GM12878 (cell line): ENCODE data around the gene AKAP12. TPM values are rescaled to one million over a fixed set of nuclear protein-coding genes. Genes with fewer than 3 reads are reported as not detected.
A peak's percentile ranks its signal among the peaks of the same experiment; 100 is the strongest.

ENCODE experiments used
- ATAC-seq: fragments of 200-7000 bp; cut with Tn5 transposase; 3 replicates; pipeline ENCODE4 v1.9.1; 2020; ENCODE audit warnings: mild to moderate bottlenecking, moderate library complexity
- BruUV-seq: library from RNA; stranded (reverse); fragments of 400-500 nt; replicated peaks from 2 replicates; lab custom pipeline; 2021; lab: Mats Ljungman, UMichigan
- CTCF ChIA-PET: fragments of 300-600 bp; sonication (Branson Sonifier 250); formaldehyde crosslinking; extraction: SDS; loops from one replicate; lab custom pipeline; 2021; ENCODE audit warnings: inconsistent platforms; lab: Yijun Ruan, JAX
- POLR2A ChIA-PET: fragments of 350-600 bp; formaldehyde crosslinking; extraction: SDS; loops from one replicate; lab custom pipeline; 2021; ENCODE audit warnings: inconsistent platforms; lab: Charles Lee
- RAD21 ChIA-PET: fragments of 300-600 bp; sonication (Branson Sonifier 250); formaldehyde crosslinking; loops from one replicate; lab custom pipeline; 2023; ENCODE audit warnings: antibody characterized with exemption; ENCODE audit not compliant: unreplicated experiment; lab: Charles Lee
- SMC1A ChIA-PET: fragments of 300-600 bp; sonication (Branson Sonifier 250); formaldehyde crosslinking; loops from one replicate; lab custom pipeline; 2023; ENCODE audit not compliant: unreplicated experiment, uncharacterized antibody; lab: Charles Lee
- DNase-seq: peaks from one replicate; pipeline ENCODE4 v3.0.0-alpha.2; 2011; ENCODE audit warnings: low read depth, low spot score
- FAIRE-seq: peaks from 3 replicates; lab custom pipeline; 2011; peaks lifted over from hg19 to GRCh38; lab: Jason Lieb, UNC
- H2AFZ ChIP-seq: 2 replicates; pipeline ENCODE4 v1.6.0; 2011; ENCODE audit warnings: low read depth, low read length, control low read depth; ENCODE audit not compliant: control insufficient read depth
- H3K27ac ChIP-seq: 2 replicates; pipeline ENCODE4 v1.5.1; 2011; ENCODE audit warnings: control low read depth; ENCODE audit not compliant: control insufficient read depth, insufficient read depth
- H3K27me3 ChIP-seq, 2 experiments: replicated peaks in 1 of 2; 2 replicates each; pipeline versions ENCODE4 v1.6.0 to v1.6.1; 2011; ENCODE audit warnings: low read length in 1 of 2; ENCODE audit not compliant: control insufficient read depth in 2 of 2, insufficient read depth in 2 of 2
- H3K36me3 ChIP-seq, 2 experiments: 2 replicates each; pipeline ENCODE4 v1.5.1; 2011; ENCODE audit warnings: low read length in 1 of 2; ENCODE audit not compliant: control insufficient read depth in 2 of 2, insufficient read depth in 2 of 2
- H3K4me1 ChIP-seq: 2 replicates; pipeline ENCODE4 v1.6.1; 2011; ENCODE audit warnings: mild to moderate bottlenecking, low read length, moderate library complexity, mixed read lengths; ENCODE audit not compliant: control insufficient read depth, insufficient read depth
- H3K4me2 ChIP-seq: 2 replicates; pipeline ENCODE4 v1.6.0; 2011; ENCODE audit warnings: control low read depth; ENCODE audit not compliant: control insufficient read depth, insufficient read depth
- H3K4me3 ChIP-seq: fragments of 200-600 bp; sonication (generic); 2 replicates; pipeline ENCODE4 v1.5.1; 2016
- H3K79me2 ChIP-seq: 2 replicates; pipeline ENCODE4 v1.6.0; 2011; ENCODE audit warnings: low read length; ENCODE audit not compliant: control insufficient read depth, insufficient read depth
- H3K9ac ChIP-seq: 2 replicates; pipeline ENCODE4 v1.8.0; 2011; ENCODE audit warnings: low read length, control low read depth, mixed read lengths; ENCODE audit not compliant: control insufficient read depth, insufficient read depth
- H3K9me3 ChIP-seq: replicated peaks from 3 replicates; pipeline ENCODE4 v1.5.1; 2011; ENCODE audit warnings: mild to moderate bottlenecking, low read length; ENCODE audit not compliant: control insufficient read depth, insufficient read depth
- H4K20me1 ChIP-seq: 2 replicates; pipeline ENCODE4 v1.6.0; 2011; ENCODE audit not compliant: control insufficient read depth, insufficient read depth
- CHD1 ChIP-seq: IDR thresholded peaks from 2 replicates; pipeline ENCODE4 v1.6.1; 2012; ENCODE audit warnings: low read depth, low read length, improper control_type of control experiment
- CHD2 ChIP-seq: IDR thresholded peaks from 2 replicates; pipeline ENCODE4 v1.6.1; 2011; ENCODE audit warnings: low read depth, low read length, improper control_type of control experiment, borderline replicate concordance
- HCFC1 ChIP-seq: fragments of 150-350 bp; IDR thresholded peaks from 2 replicates; pipeline ENCODE4 v1.6.1; 2014; ENCODE audit warnings: low read length
- HDAC6 ChIP-seq: fragments of 200-600 bp; sonication (generic); IDR thresholded peaks from one replicate; pipeline ENCODE4 v1.8.0; 2017; ENCODE audit warnings: antibody characterized with exemption; ENCODE audit not compliant: unreplicated experiment
- IKZF2 ChIP-seq, 2 experiments: fragments of 450-650 bp; IDR thresholded peaks; 2 replicates each; pipeline ENCODE4 v1.6.1; 2017; ENCODE audit warnings: mild to moderate bottlenecking in 2 of 2, moderate library complexity in 2 of 2
- JUNB ChIP-seq: IDR thresholded peaks from 2 replicates; pipeline ENCODE4 v1.6.1; 2016; ENCODE audit warnings: antibody characterized with exemption, mild to moderate bottlenecking
- MEF2A ChIP-seq: IDR thresholded peaks from 2 replicates; pipeline ENCODE4 v1.6.1; 2011; ENCODE audit warnings: low read depth, mild to moderate bottlenecking, low read length, moderate library complexity; ENCODE audit not compliant: insufficient read depth
- MEF2B ChIP-seq: fragments of 450-650 bp; IDR thresholded peaks from 2 replicates; pipeline ENCODE4 v1.6.1; 2018; ENCODE audit warnings: mild to moderate bottlenecking, moderate library complexity; ENCODE audit not compliant: partially characterized antibody, poor library complexity, severe bottlenecking
- MXI1 ChIP-seq: fragments of 150-350 bp; IDR thresholded peaks from 2 replicates; pipeline ENCODE4 v1.6.1; 2011; ENCODE audit warnings: low read depth, mild to moderate bottlenecking, inconsistent platforms, low read length, improper control_type of control experiment
- RCOR1 ChIP-seq: conservative IDR thresholded peaks from 2 replicates; pipeline ENCODE4 v1.6.1; 2012; ENCODE audit warnings: low read depth, low read length, improper control_type of control experiment
- SIX5 ChIP-seq: IDR thresholded peaks from 2 replicates; pipeline ENCODE4 v1.6.1; 2011; ENCODE audit warnings: mild to moderate bottlenecking, low read depth, low read length, moderate library complexity; ENCODE audit not compliant: severe bottlenecking
- SP1 ChIP-seq: IDR thresholded peaks from one replicate; pipeline ENCODE4 v1.6.1; 2011; ENCODE audit warnings: low read depth, low read length
- TCF12 ChIP-seq: IDR thresholded peaks from 2 replicates; pipeline ENCODE4 v1.6.1; 2011; ENCODE audit warnings: low read depth, mild to moderate bottlenecking, low read length
- ZNF207 ChIP-seq: fragments of 450-650 bp; IDR thresholded peaks from 2 replicates; pipeline ENCODE4 v1.6.1; 2014; ENCODE audit warnings: antibody characterized with exemption, mild to moderate bottlenecking, borderline replicate concordance
- WGBS: methylation state at CpG from one replicate; pipeline ENCODE4 v1.1.6; 2016; ENCODE audit warnings: low lambda C conversion rate; ENCODE audit not compliant: insufficient replicate concordance, insufficient coverage; ENCODE audit errors: missing lambda C conversion rate; 5-methylcytosine and 5-hydroxymethylcytosine counted together
- in situ Hi-C: fragments of 300-500 bp; cut with MboI; formaldehyde crosslinking; loops from 9 replicates; pipeline ENCODE4 v1.14.3; 2018; ENCODE audit warnings: mixed read lengths
- intact Hi-C: fragments of 100-400 bp; cut with micrococcal nuclease; formaldehyde crosslinking; loops from one replicate; pipeline ENCODE4 v1.14.2; 2022; ENCODE audit not compliant: unreplicated experiment
- polyA plus RNA-seq, 11 experiments: library from polyadenylated mRNA; depleted of rRNA in 4 of 11; unstranded in 6 of 11; stranded (reverse) in 5 of 11; fragments of >200 nt; fragmentation: Nextera tagmentation in 4 of 11; fragmentation: Illumina TruSeq in 1 of 11; extraction: Ambion mirVana in 4 of 11; extraction: Trizol in 1 of 11; gene quantifications; 1 replicate in 1 of 11; 2 replicates in 10 of 11; pipeline versions ENCODE4 v1.2.1 to v1.2.3, GENCODE V29; 2011 to 2016; ENCODE audit warnings: inconsistent platforms in 2 of 11, missing spikeins in 2 of 11, low read depth in 1 of 11
- total RNA-seq, 4 experiments: library from RNA; depleted of rRNA in 3 of 4; stranded (reverse); fragments of >200 nt in 3 of 4; fragmentation: Illumina TruSeq in 1 of 4; extraction: Trizol in 1 of 4; gene quantifications; 2 replicates each; pipeline versions ENCODE4 v1.2.1 to v1.2.3, GENCODE V29; 2013 to 2021
- TF ChIP-seq, protein P1 (sequence below): IDR thresholded peaks from 2 replicates; pipeline ENCODE4 v1.6.1; 2011; ENCODE audit warnings: low read depth, mild to moderate bottlenecking, low read length, moderate library complexity, borderline replicate concordance; ENCODE audit errors: extremely low read depth
- TF ChIP-seq, protein P2 (sequence below): fragments of 450-650 bp; IDR thresholded peaks from 2 replicates; pipeline ENCODE4 v1.6.1; 2016; ENCODE audit warnings: mild to moderate bottlenecking, moderate library complexity, borderline replicate concordance
- TF ChIP-seq, protein P3 (sequence below): fragments of 450-650 bp; IDR thresholded peaks from 2 replicates; pipeline ENCODE4 v1.6.1; 2017; ENCODE audit warnings: borderline replicate concordance

Gene AKAP12
- total and polyA plus RNA-seq, 10 of the 15 experiments (the other 5 are each of a cell fraction or from before 2014, with no cell fraction given): under 0.01 to 0.72 (median 0.06) TPM; not detected in 4

DNA sequence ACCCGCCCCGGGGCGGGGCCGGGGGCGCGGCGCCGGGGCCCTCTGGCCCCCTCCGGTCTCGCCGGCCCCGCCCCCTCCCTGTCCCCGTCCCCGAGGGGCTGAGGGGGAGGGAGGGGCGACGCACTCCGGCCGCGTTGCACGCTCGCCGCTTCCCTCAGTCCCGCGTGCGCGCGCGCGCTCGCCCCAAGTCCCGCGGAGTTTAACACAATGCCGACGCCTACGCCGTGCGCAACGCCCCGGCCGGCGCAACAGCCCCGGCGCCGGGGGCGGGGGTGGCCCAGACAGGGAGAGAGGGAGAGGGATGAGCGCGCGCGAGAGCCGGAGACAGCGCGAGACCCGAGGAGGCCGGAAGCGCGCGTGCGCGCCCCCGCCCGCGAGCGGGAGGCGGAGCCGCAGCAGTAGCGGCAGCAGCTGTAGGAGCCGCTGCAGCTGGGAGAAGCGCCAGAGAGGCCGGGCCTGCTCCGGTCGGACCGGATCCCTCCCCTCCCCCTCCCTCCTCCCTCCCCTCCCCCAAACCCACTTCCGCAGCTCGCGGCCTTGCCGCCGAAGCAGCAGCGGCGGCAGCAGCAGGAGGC is 150.6 kb downstream of the AKAP12 start:
- Histone ChIP-seq H3K27ac (peak overlapping the region; percentile 95), H2AFZ (no peak overlapping the region), H4K20me1 (0 out of 2 replicates have a peak, but pooled peaks cover 6% of the 10 kb centered on the region), H3K4me3 (peak overlapping the region; percentile 82; the same call in 1 of the 2 replicates), H3K27me3 (no peaks in the 10 kb centered on the region), H3K79me2 (peaks cover 87% of the 10 kb centered on the region), H3K9me3 (no peaks in the 10 kb centered on the region), H3K36me3 (peaks cover 0 to 4% of the 10 kb centered on the region in 2 experiments; a peak in 1 of 4 replicates), H3K4me2 (no peak overlapping the region), H3K9ac (peak overlapping the region; percentile 96; the same call in 1 of the 2 replicates), H3K4me1 (peaks cover 29% of the 10 kb centered on the region)
- ChIA-PET SMC1A (interaction anchor here (1.1 to 2.1 kb wide), 3 partner anchors 10 to 61 kb away, joined by 3 to 9 read pairs (median 6); partner anchors contain the start of gene RMND1), POLR2A (interaction anchor here (0.5 to 2.4 kb wide), 10 partner anchors 12 to 358 kb away, joined by 3 to 23 read pairs (median 4); partner anchors contain the start of gene RMND1), CTCF (interaction anchor here (0.9 to 1.6 kb wide), 3 partner anchors 9 to 47 kb away, joined by 3 to 5 read pairs (median 3); no protein-coding TSS in a partner anchor), RAD21 (interaction anchor here (1.4 to 2.6 kb wide), 4 partner anchors 51 to 66 kb away, joined by 4 to 11 read pairs (median 8); partner anchors contain the start of gene RMND1)
- DNase-seq: peak; percentile 94
- WGBS: 1% methylated on average over 24 of the region's 79 CpGs
- BruUV-seq: no TSS peak
- no peak for FAIRE-seq
- intact Hi-C loops: loop anchor here (1.0 to 5.0 kb wide), 3 partner anchors 62 to 1592 kb away; partner anchors contain the start of genes FBXO5 and RMND1
- in situ Hi-C loops: no loop called here
- peak; percentile 87 for ATAC-seq
- no peak for TF ChIP-seq HDAC6
- TF ChIP-seq, protein P1, sequence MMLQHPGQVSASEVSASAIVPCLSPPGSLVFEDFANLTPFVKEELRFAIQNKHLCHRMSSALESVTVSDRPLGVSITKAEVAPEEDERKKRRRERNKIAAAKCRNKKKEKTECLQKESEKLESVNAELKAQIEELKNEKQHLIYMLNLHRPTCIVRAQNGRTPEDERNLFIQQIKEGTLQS: no peak
- peak; percentile 52 for TF ChIP-seq HCFC1
- no peak for TF ChIP-seq IKZF2 (IDR thresholded peaks at IDR 0.05)
- TF ChIP-seq ZNF207: peak; percentile 33; the same call in 1 of the 2 replicates
- TF ChIP-seq JUNB: no peak
- no peak for TF ChIP-seq CHD1
- TF ChIP-seq, protein P2, sequence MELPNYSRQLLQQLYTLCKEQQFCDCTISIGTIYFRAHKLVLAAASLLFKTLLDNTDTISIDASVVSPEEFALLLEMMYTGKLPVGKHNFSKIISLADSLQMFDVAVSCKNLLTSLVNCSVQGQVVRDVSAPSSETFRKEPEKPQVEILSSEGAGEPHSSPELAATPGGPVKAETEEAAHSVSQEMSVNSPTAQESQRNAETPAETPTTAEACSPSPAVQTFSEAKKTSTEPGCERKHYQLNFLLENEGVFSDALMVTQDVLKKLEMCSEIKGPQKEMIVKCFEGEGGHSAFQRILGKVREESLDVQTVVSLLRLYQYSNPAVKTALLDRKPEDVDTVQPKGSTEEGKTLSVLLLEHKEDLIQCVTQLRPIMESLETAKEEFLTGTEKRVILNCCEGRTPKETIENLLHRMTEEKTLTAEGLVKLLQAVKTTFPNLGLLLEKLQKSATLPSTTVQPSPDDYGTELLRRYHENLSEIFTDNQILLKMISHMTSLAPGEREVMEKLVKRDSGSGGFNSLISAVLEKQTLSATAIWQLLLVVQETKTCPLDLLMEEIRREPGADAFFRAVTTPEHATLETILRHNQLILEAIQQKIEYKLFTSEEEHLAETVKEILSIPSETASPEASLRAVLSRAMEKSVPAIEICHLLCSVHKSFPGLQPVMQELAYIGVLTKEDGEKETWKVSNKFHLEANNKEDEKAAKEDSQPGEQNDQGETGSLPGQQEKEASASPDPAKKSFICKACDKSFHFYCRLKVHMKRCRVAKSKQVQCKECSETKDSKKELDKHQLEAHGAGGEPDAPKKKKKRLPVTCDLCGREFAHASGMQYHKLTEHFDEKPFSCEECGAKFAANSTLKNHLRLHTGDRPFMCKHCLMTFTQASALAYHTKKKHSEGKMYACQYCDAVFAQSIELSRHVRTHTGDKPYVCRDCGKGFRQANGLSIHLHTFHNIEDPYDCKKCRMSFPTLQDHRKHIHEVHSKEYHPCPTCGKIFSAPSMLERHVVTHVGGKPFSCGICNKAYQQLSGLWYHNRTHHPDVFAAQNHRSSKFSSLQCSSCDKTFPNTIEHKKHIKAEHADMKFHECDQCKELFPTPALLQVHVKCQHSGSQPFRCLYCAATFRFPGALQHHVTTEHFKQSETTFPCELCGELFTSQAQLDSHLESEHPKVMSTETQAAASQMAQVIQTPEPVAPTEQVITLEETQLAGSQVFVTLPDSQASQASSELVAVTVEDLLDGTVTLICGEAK: no peak
- TF ChIP-seq MEF2A: 0 out of 2 replicates have a peak, but pooled peaks have one; percentile 4
- peak; percentile 100 for TF ChIP-seq CHD2
- peak; percentile 95 for TF ChIP-seq TCF12
- no peak for TF ChIP-seq MXI1
- TF ChIP-seq, protein P3, sequence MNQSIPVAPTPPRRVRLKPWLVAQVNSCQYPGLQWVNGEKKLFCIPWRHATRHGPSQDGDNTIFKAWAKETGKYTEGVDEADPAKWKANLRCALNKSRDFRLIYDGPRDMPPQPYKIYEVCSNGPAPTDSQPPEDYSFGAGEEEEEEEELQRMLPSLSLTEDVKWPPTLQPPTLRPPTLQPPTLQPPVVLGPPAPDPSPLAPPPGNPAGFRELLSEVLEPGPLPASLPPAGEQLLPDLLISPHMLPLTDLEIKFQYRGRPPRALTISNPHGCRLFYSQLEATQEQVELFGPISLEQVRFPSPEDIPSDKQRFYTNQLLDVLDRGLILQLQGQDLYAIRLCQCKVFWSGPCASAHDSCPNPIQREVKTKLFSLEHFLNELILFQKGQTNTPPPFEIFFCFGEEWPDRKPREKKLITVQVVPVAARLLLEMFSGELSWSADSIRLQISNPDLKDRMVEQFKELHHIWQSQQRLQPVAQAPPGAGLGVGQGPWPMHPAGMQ: peak; percentile 58; the same call in 1 of the 2 replicates
- no peak for TF ChIP-seq SIX5
- peak; percentile 13 for TF ChIP-seq SP1
- TF ChIP-seq RCOR1: peak; percentile 99
- peak; percentile 15 for TF ChIP-seq MEF2B
